ENCODE data around the gene CADM1.

Gene CADM1

DNA sequence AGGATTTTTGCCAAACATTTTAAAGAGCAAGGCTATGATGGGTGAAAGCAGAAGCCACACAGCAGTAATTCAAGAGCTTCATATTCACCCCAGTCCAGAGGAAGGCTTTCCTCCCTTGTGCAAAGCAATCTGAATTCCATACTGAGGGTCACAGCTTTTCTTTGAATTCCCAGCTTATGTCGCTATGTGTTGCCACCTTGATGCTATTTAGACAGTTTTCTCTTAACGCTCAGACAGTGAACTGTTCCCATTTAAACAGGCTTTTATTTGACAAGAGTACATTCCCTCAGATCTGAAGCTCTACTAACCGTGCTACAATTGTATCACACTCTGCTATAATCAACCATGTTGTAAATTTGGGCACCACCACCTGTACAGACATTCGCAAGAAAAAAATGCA lies 279.7 kb downstream of the CADM1 start:
- no peak overlapping the region for H3K18ac ChIP-seq (ENCODE audit: low read length)
- no peaks in the 10 kb centered on the region for H3K79me1 ChIP-seq (ENCODE audit: low read depth, low read length)
- H3K4me2 ChIP-seq (ENCODE audit: insufficient read depth, low read length, poor library complexity, severe bottlenecking): no peak overlapping the region
- H3K9me3 ChIP-seq (replicated peaks in 1 of 2; ENCODE audit: control insufficient read depth in 2 of 2, insufficient read depth in 1 of 2, low read depth in 1 of 2, low read length in 2 of 2): peaks cover 0 to 3% of the 10 kb centered on the region in 2 donors
- no peak overlapping the region for H3K14ac ChIP-seq (ENCODE audit: low read length)
- H3K23ac ChIP-seq (ENCODE audit: low read depth, low read length, poor library complexity): no peak overlapping the region
- no peak overlapping the region for H3K4ac ChIP-seq (ENCODE audit: low read length)
- peaks cover 19 to 26% of the 10 kb centered on the region in 2 donors for H3K4me1 ChIP-seq (ENCODE audit: control insufficient read depth in 2 of 2, insufficient read depth in 1 of 2, low read depth in 1 of 2, low read length in 2 of 2)
- no peak overlapping the region for H4K8ac ChIP-seq (ENCODE audit: low read depth, low read length)
- WGBS, 2 donors (ENCODE audit: extremely low coverage in 2 of 2, insufficient read length in 2 of 2, insufficient replicate concordance in 1 of 2): no CpG with 5 or more reads among the region's 4 CpGs
- H2BK15ac ChIP-seq (ENCODE audit: low read length): no peak overlapping the region
- H2AK5ac ChIP-seq (ENCODE audit: low read depth, low read length): no peak overlapping the region
- peaks cover 2 to 7% of the 10 kb centered on the region in 2 donors for H3K36me3 ChIP-seq (replicated peaks in 1 of 2; ENCODE audit: control insufficient read depth in 2 of 2, insufficient read depth in 2 of 2, low read length in 2 of 2)
- no peak overlapping the region for H2BK120ac ChIP-seq (ENCODE audit: low read depth, low read length)
- H3K4me3 ChIP-seq (ENCODE audit: low read length in 2 of 2): no peak overlapping the region
- no peak overlapping the region for H4K91ac ChIP-seq (ENCODE audit: low read depth, low read length, poor library complexity)
- H2BK12ac ChIP-seq (ENCODE audit: low read length): no peak overlapping the region
- no peak overlapping the region for H2AFZ ChIP-seq (ENCODE audit: low read length)
- H3K27me3 ChIP-seq (ENCODE audit: control insufficient read depth in 3 of 3, insufficient read depth in 3 of 3, low read depth in 1 of 3, low read length in 3 of 3): no peaks in the 10 kb centered on the region
- peak overlapping the region; percentile 41 for H3K27ac ChIP-seq (replicated peaks; ENCODE audit: low read length)
- no peak overlapping the region for H2BK5ac ChIP-seq (ENCODE audit: low read length)
- H3K9ac ChIP-seq (ENCODE audit: low read depth, low read length, poor library complexity): no peak overlapping the region
- no peak for DNase-seq (ENCODE audit: low spot score)

DNA sequence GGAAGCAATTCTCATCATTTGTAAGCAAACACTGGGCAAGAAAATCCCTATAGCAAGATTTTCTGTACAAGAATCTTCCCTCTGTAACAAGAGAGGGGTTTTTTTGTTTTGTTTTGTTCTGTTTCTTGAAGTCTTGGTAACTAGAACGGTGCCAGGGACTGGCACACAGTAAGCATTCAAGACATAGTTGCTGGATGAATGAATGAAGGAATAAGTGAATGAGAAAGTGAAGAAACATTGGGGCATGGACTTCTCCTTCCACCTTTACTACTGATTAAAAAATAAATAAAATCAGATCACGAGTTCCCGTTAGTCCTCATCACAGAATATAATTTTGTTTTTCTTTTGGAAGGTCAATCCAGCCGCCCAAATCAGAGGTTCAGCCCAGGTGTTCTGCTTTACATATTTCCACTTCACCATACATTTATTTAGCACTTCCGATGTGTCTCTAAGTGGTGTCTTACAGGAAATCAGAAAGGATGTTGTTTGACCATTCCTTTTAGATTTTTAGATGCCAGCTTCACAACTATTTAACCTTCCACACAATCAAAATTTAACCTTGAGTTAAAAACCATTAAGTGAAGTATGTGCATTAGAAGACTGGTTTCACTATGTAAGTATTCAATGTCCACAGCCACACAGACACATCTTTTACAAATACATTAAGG lies 281.2 kb downstream of the CADM1 start:
- H2BK120ac ChIP-seq (ENCODE audit: low read depth, low read length): no peak overlapping the region
- no peak overlapping the region for H4K91ac ChIP-seq (ENCODE audit: low read depth, low read length, poor library complexity)
- WGBS, 2 donors (ENCODE audit: extremely low coverage in 2 of 2, insufficient read length in 2 of 2, insufficient replicate concordance in 1 of 2): no CpG with 5 or more reads among the region's 5 CpGs
- H3K23ac ChIP-seq (ENCODE audit: low read depth, low read length, poor library complexity): no peak overlapping the region
- no peaks in the 10 kb centered on the region for H3K36me3 ChIP-seq (replicated peaks in 1 of 2; ENCODE audit: control insufficient read depth in 2 of 2, insufficient read depth in 2 of 2, low read length in 2 of 2)
- no peak overlapping the region for H3K4ac ChIP-seq (ENCODE audit: low read length)
- no peak overlapping the region for H2AK5ac ChIP-seq (ENCODE audit: low read depth, low read length)
- H2BK15ac ChIP-seq (ENCODE audit: low read length): no peak overlapping the region
- no peak overlapping the region for H2BK12ac ChIP-seq (ENCODE audit: low read length)
- no peak overlapping the region for H2BK5ac ChIP-seq (ENCODE audit: low read length)
- no peak overlapping the region for H3K4me2 ChIP-seq (ENCODE audit: insufficient read depth, low read length, poor library complexity, severe bottlenecking)
- H3K18ac ChIP-seq (ENCODE audit: low read length): no peak overlapping the region
- no peak overlapping the region for H3K4me3 ChIP-seq (ENCODE audit: low read length in 2 of 2)
- H3K14ac ChIP-seq (ENCODE audit: low read length): no peak overlapping the region
- H3K27me3 ChIP-seq (ENCODE audit: control insufficient read depth in 3 of 3, insufficient read depth in 3 of 3, low read depth in 1 of 3, low read length in 3 of 3): no peaks in the 10 kb centered on the region
- H3K4me1 ChIP-seq (ENCODE audit: control insufficient read depth in 2 of 2, insufficient read depth in 1 of 2, low read depth in 1 of 2, low read length in 2 of 2): peaks cover 19 to 26% of the 10 kb centered on the region in 2 donors
- H3K9me3 ChIP-seq (replicated peaks in 1 of 2; ENCODE audit: control insufficient read depth in 2 of 2, insufficient read depth in 1 of 2, low read depth in 1 of 2, low read length in 2 of 2): peaks cover 0 to 3% of the 10 kb centered on the region in 2 donors
- DNase-seq (ENCODE audit: low spot score): no peak
- no peak overlapping the region for H4K8ac ChIP-seq (ENCODE audit: low read depth, low read length)
- H3K9ac ChIP-seq (ENCODE audit: low read depth, low read length, poor library complexity): no peak overlapping the region
- H3K27ac ChIP-seq (replicated peaks; ENCODE audit: low read length): no peak overlapping the region
- no peak overlapping the region for H2AFZ ChIP-seq (ENCODE audit: low read length)
- H3K79me1 ChIP-seq (ENCODE audit: low read depth, low read length): no peaks in the 10 kb centered on the region

DNA sequence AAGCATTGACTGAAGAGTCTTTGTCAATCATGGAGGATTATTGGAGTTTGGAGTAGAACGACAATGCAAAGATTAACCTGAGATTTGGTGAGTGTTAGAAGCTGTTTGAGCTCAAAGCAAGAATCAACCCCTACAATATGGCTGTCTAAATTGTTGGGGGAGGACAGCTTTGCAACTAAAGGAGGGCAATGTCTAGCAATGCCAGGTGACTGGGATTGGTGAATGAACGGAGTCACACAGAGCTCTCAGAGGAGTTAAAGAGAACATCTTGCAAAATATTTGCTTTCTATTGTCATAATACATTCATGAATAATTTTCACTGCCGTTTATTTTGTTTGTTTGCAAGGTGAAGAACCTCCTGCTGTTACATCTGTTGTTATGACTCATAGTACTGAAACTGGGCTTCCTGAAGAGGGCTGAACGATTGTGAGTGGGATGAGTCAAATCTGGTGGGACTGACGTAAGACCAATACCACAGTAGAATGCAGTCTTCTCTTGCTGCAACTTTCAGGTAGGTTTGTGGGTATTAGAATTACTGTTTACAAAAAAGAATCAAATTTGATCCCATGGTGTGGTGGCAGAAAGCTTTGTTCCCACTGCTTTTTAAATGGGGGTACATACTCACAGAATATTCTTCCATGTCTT lies 281.9 kb downstream of the CADM1 start:
- H3K79me1 ChIP-seq (ENCODE audit: low read depth, low read length): no peaks in the 10 kb centered on the region
- no peak overlapping the region for H4K91ac ChIP-seq (ENCODE audit: low read depth, low read length, poor library complexity)
- no peak overlapping the region for H2BK120ac ChIP-seq (ENCODE audit: low read depth, low read length)
- H3K27ac ChIP-seq (replicated peaks; ENCODE audit: low read length): no peak overlapping the region
- H3K23ac ChIP-seq (ENCODE audit: low read depth, low read length, poor library complexity): no peak overlapping the region
- no peak overlapping the region for H3K4ac ChIP-seq (ENCODE audit: low read length)
- no peak overlapping the region for H3K4me2 ChIP-seq (ENCODE audit: insufficient read depth, low read length, poor library complexity, severe bottlenecking)
- H3K36me3 ChIP-seq (replicated peaks in 1 of 2; ENCODE audit: control insufficient read depth in 2 of 2, insufficient read depth in 2 of 2, low read length in 2 of 2): peaks cover 0 to 2% of the 10 kb centered on the region in 2 donors
- H3K9ac ChIP-seq (ENCODE audit: low read depth, low read length, poor library complexity): no peak overlapping the region
- no peak overlapping the region for H2BK12ac ChIP-seq (ENCODE audit: low read length)
- H2AFZ ChIP-seq (ENCODE audit: low read length): no peak overlapping the region
- H2AK5ac ChIP-seq (ENCODE audit: low read depth, low read length): no peak overlapping the region
- no CpG with 5 or more reads among the region's 5 CpGs for WGBS, 2 donors (ENCODE audit: extremely low coverage in 2 of 2, insufficient read length in 2 of 2, insufficient replicate concordance in 1 of 2)
- H3K18ac ChIP-seq (ENCODE audit: low read length): no peak overlapping the region
- H3K27me3 ChIP-seq (ENCODE audit: control insufficient read depth in 3 of 3, insufficient read depth in 3 of 3, low read depth in 1 of 3, low read length in 3 of 3): no peaks in the 10 kb centered on the region
- no peak overlapping the region for H3K14ac ChIP-seq (ENCODE audit: low read length)
- H2BK5ac ChIP-seq (ENCODE audit: low read length): no peak overlapping the region
- H3K9me3 ChIP-seq (replicated peaks in 1 of 2; ENCODE audit: control insufficient read depth in 2 of 2, insufficient read depth in 1 of 2, low read depth in 1 of 2, low read length in 2 of 2): peaks cover 0 to 3% of the 10 kb centered on the region in 2 donors
- no peak overlapping the region for H4K8ac ChIP-seq (ENCODE audit: low read depth, low read length)
- no peak for DNase-seq (ENCODE audit: low spot score)
- H3K4me1 ChIP-seq (ENCODE audit: control insufficient read depth in 2 of 2, insufficient read depth in 1 of 2, low read depth in 1 of 2, low read length in 2 of 2): peaks cover 24 to 26% of the 10 kb centered on the region in 2 donors
- no peak overlapping the region for H2BK15ac ChIP-seq (ENCODE audit: low read length)
- H3K4me3 ChIP-seq (ENCODE audit: low read length in 2 of 2): no peak overlapping the region

DNA sequence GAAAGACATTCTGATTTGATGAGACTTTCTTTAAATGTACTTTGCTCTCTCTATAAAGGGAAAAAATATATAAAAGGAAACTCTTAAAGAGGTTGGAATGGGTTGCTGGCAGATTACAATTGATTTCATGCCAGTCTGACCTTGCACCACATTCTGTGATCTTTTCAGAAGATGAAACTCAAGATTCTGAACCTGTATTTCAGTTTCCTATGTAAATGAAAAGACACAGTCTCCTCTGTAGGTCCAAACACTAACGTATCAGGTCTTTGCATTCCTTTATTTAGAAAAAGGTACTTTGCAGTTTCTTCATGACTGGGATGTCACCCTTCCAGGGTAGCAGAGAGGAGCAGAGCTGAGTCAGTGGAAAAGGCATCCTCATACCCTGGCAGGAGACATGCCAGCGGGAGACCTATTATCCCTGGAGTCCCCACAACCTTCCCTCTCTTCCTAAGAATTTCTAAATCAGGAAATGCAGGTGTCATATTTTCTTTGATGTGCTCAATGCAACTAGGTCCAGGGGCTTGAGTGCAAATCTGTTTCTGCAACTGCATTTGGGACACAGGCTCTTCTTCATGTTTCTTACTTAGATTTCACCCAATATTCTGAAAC lies 282.6 kb downstream of the CADM1 start:
- Histone ChIP-seq H3K36me3 (replicated peaks in 1 of 2; ENCODE audit: control insufficient read depth in 2 of 2, insufficient read depth in 2 of 2, low read length in 2 of 2) (peaks cover 0 to 2% of the 10 kb centered on the region in 2 donors), H2AK5ac (ENCODE audit: low read depth, low read length) (no peak overlapping the region), H4K91ac (ENCODE audit: low read depth, low read length, poor library complexity) (no peak overlapping the region), H2BK120ac (ENCODE audit: low read depth, low read length) (no peak overlapping the region), H2BK5ac (ENCODE audit: low read length) (no peak overlapping the region), H3K27ac (replicated peaks; ENCODE audit: low read length) (no peak overlapping the region), H2AFZ (ENCODE audit: low read length) (no peak overlapping the region), H3K4ac (ENCODE audit: low read length) (no peak overlapping the region), H3K18ac (ENCODE audit: low read length) (no peak overlapping the region), H3K4me1 (ENCODE audit: control insufficient read depth in 2 of 2, insufficient read depth in 1 of 2, low read depth in 1 of 2, low read length in 2 of 2) (peaks cover 19 to 25% of the 10 kb centered on the region in 2 donors), H3K4me3 (ENCODE audit: low read length in 2 of 2) (no peak overlapping the region), H3K9me3 (replicated peaks in 1 of 2; ENCODE audit: control insufficient read depth in 2 of 2, insufficient read depth in 1 of 2, low read depth in 1 of 2, low read length in 2 of 2) (peaks cover 0 to 3% of the 10 kb centered on the region in 2 donors), H3K14ac (ENCODE audit: low read length) (no peak overlapping the region), H3K4me2 (ENCODE audit: insufficient read depth, low read length, poor library complexity, severe bottlenecking) (no peak overlapping the region), H3K9ac (ENCODE audit: low read depth, low read length, poor library complexity) (no peak overlapping the region), H3K23ac (ENCODE audit: low read depth, low read length, poor library complexity) (no peak overlapping the region), H2BK12ac (ENCODE audit: low read length) (no peak overlapping the region), H3K27me3 (ENCODE audit: control insufficient read depth in 3 of 3, insufficient read depth in 3 of 3, low read depth in 1 of 3, low read length in 3 of 3) (no peaks in the 10 kb centered on the region), H3K79me1 (ENCODE audit: low read depth, low read length) (no peaks in the 10 kb centered on the region), H2BK15ac (ENCODE audit: low read length) (no peak overlapping the region), H4K8ac (ENCODE audit: low read depth, low read length) (no peak overlapping the region)
- no CpG with 5 or more reads among the region's 2 CpGs for WGBS, 2 donors (ENCODE audit: extremely low coverage in 2 of 2, insufficient read length in 2 of 2, insufficient replicate concordance in 1 of 2)
- no peak for DNase-seq (ENCODE audit: low spot score)

Measured in neuronal stem cell (in vitro differentiated cells).